OCI-LY1 (cell line): ENCODE data around the gene HOXA9.

ENCODE experiments used
- H2AFZ ChIP-seq: fragments of 200-600 bp; sonication (generic), shearing (Covaris generic); 2 replicates; pipeline ENCODE4 v1.6.0; 2014; ENCODE audit warnings: antibody characterized with exemption, mild to moderate bottlenecking, low read length
- H3F3A ChIP-seq: fragments of 200-600 bp; sonication (generic), shearing (Covaris generic); 2 replicates; pipeline ENCODE4 v1.6.0; 2014; ENCODE audit warnings: mild to moderate bottlenecking, antibody characterized with exemption, low read length, moderate library complexity; ENCODE audit not compliant: insufficient read depth
- H3K27ac ChIP-seq: fragments of 200-600 bp; sonication (generic); 2 replicates; pipeline ENCODE4 v1.5.1; 2014; ENCODE audit warnings: low read length, mixed run types, mild to moderate bottlenecking, low read depth; ENCODE audit not compliant: poor library complexity, severe bottlenecking
- H3K27me3 ChIP-seq: fragments of 200-600 bp; sonication (generic); 2 replicates; pipeline ENCODE4 v1.6.0; 2014; ENCODE audit warnings: antibody characterized with exemption, mild to moderate bottlenecking, low read length, moderate library complexity; ENCODE audit not compliant: insufficient read depth
- H3K36me3 ChIP-seq: fragments of 200-600 bp; sonication (generic); 2 replicates; pipeline ENCODE4 v1.6.1; 2014; ENCODE audit warnings: mild to moderate bottlenecking, antibody characterized with exemption, low read length, moderate library complexity, mixed read lengths; ENCODE audit not compliant: insufficient read depth
- H3K4me1 ChIP-seq: fragments of 200-600 bp; sonication (generic); 2 replicates; pipeline ENCODE4 v1.5.1; 2014; ENCODE audit warnings: mild to moderate bottlenecking, low read length, moderate library complexity; ENCODE audit not compliant: insufficient read depth, severe bottlenecking
- H3K4me2 ChIP-seq: fragments of 200-600 bp; sonication (generic), shearing (Covaris generic); 2 replicates; pipeline ENCODE4 v1.6.1; 2014; ENCODE audit warnings: low read length
- H3K4me3 ChIP-seq: fragments of 200-600 bp; sonication (generic); 2 replicates; pipeline ENCODE4 v1.5.1; 2014; ENCODE audit warnings: low read length, low read depth, mild to moderate bottlenecking, mixed read lengths; ENCODE audit not compliant: poor library complexity, severe bottlenecking
- H3K79me2 ChIP-seq: fragments of 200-600 bp; shearing (Covaris generic); 2 replicates; pipeline ENCODE4 v1.6.1; 2016; ENCODE audit warnings: mixed run types, low read length, mixed read lengths; ENCODE audit not compliant: insufficient read depth
- H3K9ac ChIP-seq: fragments of 200-600 bp; sonication (generic), shearing (Covaris generic); 2 replicates; pipeline ENCODE4 v1.6.1; 2014; ENCODE audit warnings: mild to moderate bottlenecking, low read length, mixed read lengths
- H3K9me2 ChIP-seq: fragments of 200-600 bp; sonication (generic), shearing (Covaris generic); 2 replicates; pipeline ENCODE4 v1.6.1; 2014; ENCODE audit warnings: low read depth, mild to moderate bottlenecking, low read length, mixed read lengths
- H3K9me3 ChIP-seq: fragments of 200-600 bp; shearing (Covaris generic); 2 replicates; pipeline ENCODE4 v1.6.1; 2014; ENCODE audit warnings: low read length, mixed read lengths
- H4K20me1 ChIP-seq: fragments of 200-600 bp; sonication (generic), shearing (Covaris generic); 2 replicates; pipeline ENCODE4 v1.6.0; 2016; ENCODE audit warnings: mild to moderate bottlenecking, low read length; ENCODE audit not compliant: insufficient read depth
- CTCF ChIP-seq: fragments of 200-600 bp; sonication (generic), shearing (Covaris generic); IDR thresholded peaks from 2 replicates; pipeline ENCODE4 v1.5.1; 2017; ENCODE audit warnings: mild to moderate bottlenecking, antibody characterized with exemption, low read length, moderate library complexity, mixed read lengths
- EZH2 ChIP-seq: fragments of 200-600 bp; sonication (generic), shearing (Covaris generic); IDR thresholded peaks from 2 replicates; pipeline ENCODE4 v1.8.0; 2017; ENCODE audit warnings: borderline replicate concordance, mixed run types, mild to moderate bottlenecking, antibody characterized with exemption, low read length, moderate library complexity, mixed read lengths

Gene HOXA9

GRCh38 chr7:27197137-27198042 lies 32.1 kb upstream of the HOXA9 start:
- TF ChIP-seq CTCF (no peak), EZH2 (no peak)
- H3K4me3 ChIP-seq = no peak overlapping the region
- no peaks in the 10 kb centered on the region; the same call in 1 of the 2 replicates for H3K27me3 ChIP-seq

GRCh38 chr7:27196287-27196767 lies 31.0 kb upstream of the HOXA9 start:
- Histone ChIP-seq H3K9me2 (no peaks in the 10 kb centered on the region), H3K36me3 (no peaks in the 10 kb centered on the region), H3K27me3 (no peaks in the 10 kb centered on the region; the same call in 1 of the 2 replicates), H3K79me2 (no peaks in the 10 kb centered on the region), H3K27ac (no peak overlapping the region), H3K4me1 (peaks cover 32% of the 10 kb centered on the region), H3K9ac (no peak overlapping the region), H3K4me2 (no peak overlapping the region), H3F3A (no peaks in the 10 kb centered on the region), H3K9me3 (no peaks in the 10 kb centered on the region), H2AFZ (no peak overlapping the region), H4K20me1 (no peaks in the 10 kb centered on the region), H3K4me3 (no peak overlapping the region)
- TF ChIP-seq CTCF (peak; percentile 97), EZH2 (no peak)

More at GRCh38 chr7:27197137-27198042, 32.1 kb upstream of the HOXA9 start:
- no peaks in the 10 kb centered on the region for H3K9me3 ChIP-seq
- H3K36me3 ChIP-seq = no peaks in the 10 kb centered on the region
- H3F3A ChIP-seq = no peaks in the 10 kb centered on the region
- H4K20me1 ChIP-seq = no peaks in the 10 kb centered on the region
- no peak overlapping the region for H2AFZ ChIP-seq
- H3K27ac ChIP-seq = no peak overlapping the region
- no peaks in the 10 kb centered on the region for H3K79me2 ChIP-seq
- H3K9ac ChIP-seq = no peak overlapping the region
- no peak overlapping the region for H3K4me2 ChIP-seq
- H3K4me1 ChIP-seq = peaks cover 42% of the 10 kb centered on the region
- no peaks in the 10 kb centered on the region for H3K9me2 ChIP-seq

GRCh38 chr7:27194686-27195379 lies 29.5 kb upstream of the HOXA9 start:
- Histone ChIP-seq H3K27ac (no peak overlapping the region), H3K9ac (no peak overlapping the region), H3K79me2 (no peaks in the 10 kb centered on the region), H3K4me2 (no peak overlapping the region), H3K36me3 (no peaks in the 10 kb centered on the region), H3K4me3 (no peak overlapping the region), H3F3A (no peaks in the 10 kb centered on the region), H3K9me2 (no peaks in the 10 kb centered on the region), H3K9me3 (no peaks in the 10 kb centered on the region), H3K4me1 (peaks cover 21% of the 10 kb centered on the region), H2AFZ (no peak overlapping the region), H4K20me1 (no peaks in the 10 kb centered on the region), H3K27me3 (no peaks in the 10 kb centered on the region; the same call in 1 of the 2 replicates)
- TF ChIP-seq CTCF = no peak
- TF ChIP-seq EZH2 = no peak
